IMR-90 (cell line): ENCODE data around the gene CLASRP. TPM values are rescaled to one million over a fixed set of nuclear protein-coding genes. Genes with fewer than 3 reads are reported as not detected.

Experiments used
- ATAC-seq: fragments of 200-7000 bp; cut with Tn5 transposase; 2 replicates; pipeline ENCODE4 v1.9.1; 2020; ENCODE audit warnings: low read depth, mild to moderate bottlenecking, moderate library complexity
- BruUV-seq: library from RNA; stranded (reverse); fragments of 400-500 nt; replicated peaks from 2 replicates; lab custom pipeline; 2021; lab: Mats Ljungman, UMichigan
- CTCF ChIA-PET: fragments of 300-600 bp; formaldehyde crosslinking; extraction: SDS; loops from one replicate; lab custom pipeline; 2021; ENCODE audit warnings: antibody characterized with exemption; lab: Yijun Ruan, JAX
- POLR2A ChIA-PET: fragments of 300-600 bp; sonication (Branson Sonifier 250); formaldehyde crosslinking; loops from one replicate; lab custom pipeline; 2022; ENCODE audit warnings: antibody characterized with exemption; ENCODE audit not compliant: unreplicated experiment; lab: Charles Lee
- DNase-seq: peaks from one replicate; pipeline ENCODE4 v3.0.0; 2013
- H2AFZ ChIP-seq: replicated peaks from 2 replicates; pipeline ENCODE3; 2013; ENCODE audit warnings: low read length, mild to moderate bottlenecking; ENCODE audit not compliant: poor library complexity
- H2AK5ac ChIP-seq: 2 replicates; pipeline ENCODE4 v1.6.1; 2013; ENCODE audit warnings: low read depth, low read length, inconsistent platforms
- H2AK9ac ChIP-seq: replicated peaks from 2 replicates; pipeline ENCODE3; 2013; ENCODE audit warnings: mild to moderate bottlenecking, low read depth, low read length, moderate library complexity; ENCODE audit not compliant: poor library complexity
- H2BK120ac ChIP-seq: 2 replicates; pipeline ENCODE4 v1.6.1; 2013; ENCODE audit warnings: low read depth, low read length, inconsistent platforms
- H2BK15ac ChIP-seq: 3 replicates; pipeline ENCODE4 v1.6.1; 2013; ENCODE audit warnings: low read depth, low read length, inconsistent platforms
- H2BK20ac ChIP-seq: 2 replicates; pipeline ENCODE4 v1.6.1; 2013; ENCODE audit warnings: low read depth, mild to moderate bottlenecking, inconsistent platforms, low read length, moderate library complexity
- H2BK5ac ChIP-seq: 2 replicates; pipeline ENCODE4 v1.6.1; 2013; ENCODE audit warnings: mild to moderate bottlenecking, low read depth, low read length, inconsistent platforms; ENCODE audit not compliant: poor library complexity, severe bottlenecking
- H3K14ac ChIP-seq: replicated peaks from 2 replicates; pipeline ENCODE4 v1.6.1; 2013; ENCODE audit warnings: low read depth, low read length, inconsistent platforms
- H3K18ac ChIP-seq: 2 replicates; pipeline ENCODE4 v1.6.1; 2013; ENCODE audit warnings: low read depth, low read length, control low read depth
- H3K23ac ChIP-seq: 2 replicates; pipeline ENCODE4 v1.6.1; 2013; ENCODE audit warnings: low read depth, low read length, inconsistent platforms
- H3K27ac ChIP-seq: 2 replicates; pipeline ENCODE4 v1.5.1; 2013; ENCODE audit warnings: mild to moderate bottlenecking, control low read depth, low read length; ENCODE audit not compliant: insufficient read depth
- H3K27me3 ChIP-seq: 2 replicates; pipeline ENCODE4 v1.6.1; 2013; ENCODE audit warnings: low read length; ENCODE audit not compliant: control insufficient read depth, insufficient read depth
- H3K36me3 ChIP-seq: 2 replicates; pipeline ENCODE4 v1.6.1; 2013; ENCODE audit warnings: low read length, mixed read lengths; ENCODE audit not compliant: control insufficient read depth, insufficient read depth
- H3K4ac ChIP-seq: 2 replicates; pipeline ENCODE4 v1.6.1; 2013; ENCODE audit warnings: low read depth, low read length, inconsistent platforms
- H3K4me1 ChIP-seq: 2 replicates; pipeline ENCODE4 v1.6.1; 2013; ENCODE audit warnings: low read length, mixed read lengths; ENCODE audit not compliant: control insufficient read depth, insufficient read depth
- H3K4me2 ChIP-seq: 2 replicates; pipeline ENCODE4 v1.6.1; 2013; ENCODE audit warnings: low read depth, mild to moderate bottlenecking, control low read depth, low read length, moderate library complexity
- H3K4me3 ChIP-seq: 2 replicates; pipeline ENCODE4 v1.5.1; 2013; ENCODE audit warnings: low read depth, mild to moderate bottlenecking, control low read depth, low read length, moderate library complexity; ENCODE audit not compliant: insufficient read depth
- H3K56ac ChIP-seq: 2 replicates; pipeline ENCODE4 v1.6.1; 2013; ENCODE audit warnings: low read length, inconsistent platforms; ENCODE audit not compliant: insufficient read depth; ENCODE audit errors: extremely low read depth
- H3K79me1 ChIP-seq, 2 experiments: 2 replicates each; pipeline ENCODE4 v1.6.1; 2013; ENCODE audit warnings: low read length in 2 of 2, inconsistent platforms in 1 of 2, low read depth in 1 of 2
- H3K9ac ChIP-seq: 2 replicates; pipeline ENCODE4 v1.6.1; 2013; ENCODE audit warnings: low read depth, low read length, control low read depth
- H3K9me1 ChIP-seq: 2 replicates; pipeline ENCODE4 v1.6.1; 2013; ENCODE audit warnings: low read length, inconsistent platforms; ENCODE audit not compliant: insufficient read depth
- H3K9me3 ChIP-seq: 2 replicates; pipeline ENCODE4 v1.6.1; 2013; ENCODE audit warnings: low read length; ENCODE audit not compliant: control insufficient read depth, insufficient read depth
- H4K20me1 ChIP-seq: 2 replicates; pipeline ENCODE4 v1.6.1; 2013; ENCODE audit warnings: low read length, inconsistent platforms; ENCODE audit not compliant: insufficient read depth
- H4K5ac ChIP-seq: 2 replicates; pipeline ENCODE4 v1.6.1; 2013; ENCODE audit warnings: mild to moderate bottlenecking, low read depth, low read length, control low read depth
- H4K8ac ChIP-seq, 2 experiments: 2 replicates each; pipeline ENCODE4 v1.6.1; 2013; ENCODE audit warnings: low read depth in 2 of 2, low read length in 2 of 2, control low read depth in 1 of 2, inconsistent platforms in 1 of 2
- H4K91ac ChIP-seq: 2 replicates; pipeline ENCODE4 v1.6.1; 2013; ENCODE audit warnings: low read depth, low read length, inconsistent platforms; ENCODE audit not compliant: insufficient read depth
- BHLHE40 ChIP-seq: fragments of 150-350 bp; IDR thresholded peaks from 2 replicates; pipeline ENCODE4 v1.6.1; 2016; ENCODE audit warnings: mild to moderate bottlenecking, low read depth, low read length
- CHD1 ChIP-seq: IDR thresholded peaks from 2 replicates; pipeline ENCODE4 v1.6.1; 2012; ENCODE audit warnings: low read depth, low read length, improper control_type of control experiment
- ELK1 ChIP-seq: fragments of 150-350 bp; IDR thresholded peaks from 2 replicates; pipeline ENCODE4 v1.6.1; 2016; ENCODE audit warnings: low read depth, mild to moderate bottlenecking, low read length, moderate library complexity, borderline replicate concordance
- FOS ChIP-seq: fragments of 150-350 bp; IDR thresholded peaks from 2 replicates; pipeline ENCODE4 v1.6.1; 2016; ENCODE audit warnings: low read depth, low read length
- MXI1 ChIP-seq: IDR thresholded peaks from 2 replicates; pipeline ENCODE4 v1.6.1; 2012; ENCODE audit warnings: low read depth, mild to moderate bottlenecking, low read length, moderate library complexity, borderline replicate concordance
- NFE2L2 ChIP-seq: fragments of 150-350 bp; IDR thresholded peaks from 2 replicates; pipeline ENCODE4 v1.6.1; 2016; ENCODE audit warnings: low read depth, mild to moderate bottlenecking, low read length
- POLR2A ChIP-seq: IDR thresholded peaks from 2 replicates; pipeline ENCODE4 v1.6.1; 2012; ENCODE audit warnings: mild to moderate bottlenecking, low read depth, low read length
- RAD21 ChIP-seq: IDR thresholded peaks from 2 replicates; pipeline ENCODE4 v1.6.1; 2012; ENCODE audit warnings: low read length, improper control_type of control experiment
- RCOR1 ChIP-seq: IDR thresholded peaks from 2 replicates; pipeline ENCODE4 v1.6.1; 2012; ENCODE audit warnings: mild to moderate bottlenecking, low read length, improper control_type of control experiment; ENCODE audit not compliant: insufficient replicate concordance
- SMC3 ChIP-seq: fragments of 150-350 bp; IDR thresholded peaks from 2 replicates; pipeline ENCODE4 v1.6.1; 2016; ENCODE audit warnings: low read depth, mild to moderate bottlenecking, antibody characterized with exemption, low read length, moderate library complexity
- WGBS, 2 experiments: methylation state at CpG; one replicate each; pipeline versions ENCODE4 v1.1.5 to v1.1.7; 2013; ENCODE audit warnings: missing lambda C conversion rate in 2 of 2; ENCODE audit not compliant: insufficient read length in 1 of 2; ENCODE audit errors: extremely low coverage in 2 of 2; 5-methylcytosine and 5-hydroxymethylcytosine counted together
- dilution Hi-C: fragments of 300-500 bp; cut with HindIII; formaldehyde crosslinking; loops from one replicate; pipeline ENCODE4 v1.14.3; 2018; ENCODE audit warnings: low sequenced_read_pairs; ENCODE audit not compliant: unreplicated experiment
- in situ Hi-C: fragments of 300-500 bp; cut with MboI; formaldehyde crosslinking; loops from 3 replicates; pipeline ENCODE4 v1.14.3; 2019; ENCODE audit warnings: low sequenced_read_pairs, inconsistent platforms, mixed read lengths
- intact Hi-C: fragments of 100-400 bp; cut with micrococcal nuclease; formaldehyde crosslinking; loops from 2 replicates; pipeline ENCODE4 v1.10.0; 2022
- polyA plus RNA-seq, 3 experiments: library from polyadenylated mRNA; depleted of rRNA; stranded (reverse); fragments of >200 nt; gene quantifications; 2 replicates each; pipeline ENCODE4 v1.2.3, GENCODE V29; 2012; ENCODE audit warnings: low replicate concordance in 1 of 3
- total RNA-seq: library from RNA; depleted of rRNA; stranded (reverse); fragments of >200 nt; gene quantifications from 2 replicates; pipeline ENCODE4 v1.2.3, GENCODE V29; 2012
- TF ChIP-seq, protein P1 (sequence below): fragments of 150-350 bp; IDR thresholded peaks from 2 replicates; pipeline ENCODE4 v1.6.1; 2017; ENCODE audit warnings: mild to moderate bottlenecking, antibody characterized with exemption, low read length, low read depth

The CLASRP gene
- total and polyA plus RNA-seq, 2 of the 4 experiments (the other 2 are of a cell fraction), result 19.9 to 31.7 TPM

DNA sequence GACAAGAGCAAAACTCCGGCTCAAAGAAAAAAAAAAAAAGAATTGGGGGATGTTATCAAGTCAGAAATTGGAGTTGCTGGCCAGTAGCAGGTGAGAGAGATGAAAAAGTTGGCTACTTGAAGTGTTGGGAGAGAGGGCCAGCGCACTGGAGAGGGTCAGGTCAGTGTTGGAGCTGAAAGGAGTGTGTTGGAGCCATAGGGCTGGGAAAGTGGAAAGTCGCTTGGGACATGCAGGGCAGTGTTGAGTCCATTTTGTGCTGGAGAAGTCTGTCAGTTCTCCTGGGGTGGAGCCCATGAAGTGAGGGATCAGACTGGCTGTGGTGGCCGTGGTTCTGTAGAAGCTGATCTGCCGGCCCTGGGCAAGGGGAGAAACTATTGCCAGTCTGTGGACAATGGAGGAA, 55.9 kb downstream of the CLASRP start:
- dilution Hi-C loops (no loop called here), intact Hi-C loops (loop anchor here (5.0 kb wide), 1 partner anchor 33 kb away; no protein-coding TSS in a partner anchor), in situ Hi-C loops (no loop called here)
- Histone ChIP-seq H4K8ac (no peak overlapping the region), H3K56ac (no peak overlapping the region), H2BK15ac (no peak overlapping the region), H3K23ac (no peak overlapping the region), H3K27me3 (no peaks in the 10 kb centered on the region), H4K20me1 (peaks cover 57% of the 10 kb centered on the region), H3K9ac (no peak overlapping the region), H3K4me2 (peak overlapping the region; percentile 3; the same call in 1 of the 2 replicates), H4K5ac (no peak overlapping the region), H3K9me3 (no peaks in the 10 kb centered on the region), H2BK5ac (no peak overlapping the region), H3K18ac (no peak overlapping the region), H3K36me3 (peaks cover 5% of the 10 kb centered on the region), H2BK120ac (no peak overlapping the region), H2BK20ac (no peak overlapping the region), H3K14ac (no peak overlapping the region), H3K79me1 (peaks cover 9 to 67% of the 10 kb centered on the region in 2 experiments; a peak in 3 of 4 replicates), H3K27ac (no peak overlapping the region), H2AK9ac (peak overlapping the region; percentile 60), H2AFZ (no peak overlapping the region), H3K4me3 (no peak overlapping the region), H3K9me1 (peaks cover 35% of the 10 kb centered on the region), H4K91ac (no peak overlapping the region), H3K4me1 (peaks cover 30% of the 10 kb centered on the region), H3K4ac (no peak overlapping the region), H2AK5ac (peak overlapping the region; percentile 7; the same call in 1 of the 2 replicates)
- DNase-seq (no peak), ATAC-seq (no peak)
- ChIA-PET CTCF (no interaction called here), POLR2A (no interaction called here)
- 80% methylated on average over 5 of the region's 5 CpGs; no CpG with 5 or more reads in 1 of the 2 experiments for WGBS, 2 experiments
- no TSS peak for BruUV-seq
- TF ChIP-seq CHD1 (no peak), RCOR1 (no peak), RAD21 (no peak), NFE2L2 (no peak), MXI1 (no peak), FOS (no peak), ELK1 (no peak), BHLHE40 (no peak), POLR2A (no peak), SMC3 (no peak)
- TF ChIP-seq, protein P1, sequence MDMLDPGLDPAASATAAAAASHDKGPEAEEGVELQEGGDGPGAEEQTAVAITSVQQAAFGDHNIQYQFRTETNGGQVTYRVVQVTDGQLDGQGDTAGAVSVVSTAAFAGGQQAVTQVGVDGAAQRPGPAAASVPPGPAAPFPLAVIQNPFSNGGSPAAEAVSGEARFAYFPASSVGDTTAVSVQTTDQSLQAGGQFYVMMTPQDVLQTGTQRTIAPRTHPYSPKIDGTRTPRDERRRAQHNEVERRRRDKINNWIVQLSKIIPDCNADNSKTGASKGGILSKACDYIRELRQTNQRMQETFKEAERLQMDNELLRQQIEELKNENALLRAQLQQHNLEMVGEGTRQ, result no peak
